SK-N-SH (cell line): Measurements from ENCODE around the gene FOS. TPM values are rescaled to one million over a fixed set of nuclear protein-coding genes. Genes with fewer than 3 reads are reported as not detected.
A peak's percentile ranks its signal among the peaks of the same experiment; 100 is the strongest.

Experiments
- CTCF ChIA-PET: fragments of 300-600, 350-600 bp; formaldehyde crosslinking; extraction: SDS; loops from one replicate; lab custom pipeline; 2021; lab: Yijun Ruan, JAX
- POLR2A ChIA-PET: fragments of 350-600 bp; sonication (Branson Sonifier 250); formaldehyde crosslinking; extraction: SDS; loops from one replicate; lab custom pipeline; 2020; ENCODE audit warnings: antibody characterized with exemption, inconsistent platforms; lab: Yijun Ruan, JAX
- DNase-seq: peaks from one replicate; pipeline ENCODE4 v3.0.0; 2012
- H2AFZ ChIP-seq: fragments of 200-600 bp; sonication (generic); 2 replicates; pipeline ENCODE4 v1.8.1; 2016; ENCODE audit warnings: antibody characterized with exemption, mild to moderate bottlenecking, low read depth
- H3F3A ChIP-seq: fragments of 200-600 bp; sonication (generic); replicated peaks from 2 replicates; pipeline ENCODE3; 2016; ENCODE audit warnings: antibody characterized with exemption, mild to moderate bottlenecking; ENCODE audit not compliant: insufficient read depth
- H3K27ac ChIP-seq, 2 experiments: fragments of 200-500 bp in 1 of 2; fragments of 200-600 bp in 1 of 2; sonication (Bioruptor generic) in 1 of 2; sonication (generic), shearing (Covaris generic) in 1 of 2; 2 replicates each; pipeline versions ENCODE4 v1.5.1 to v1.6.1; 2014 to 2016; ENCODE audit warnings: low read depth in 2 of 2, inconsistent platforms in 1 of 2, low read length in 1 of 2, mild to moderate bottlenecking in 1 of 2, mixed read lengths in 1 of 2
- H3K27me3 ChIP-seq: fragments of 200-600 bp; sonication (generic), shearing (Covaris generic); 2 replicates; pipeline ENCODE4 v1.6.1; 2016; ENCODE audit warnings: mixed run types; ENCODE audit not compliant: insufficient read depth
- H3K36me3 ChIP-seq, 2 experiments: fragments of 200-500 bp in 1 of 2; fragments of 200-600 bp in 1 of 2; sonication (Bioruptor generic) in 1 of 2; sonication (generic) in 1 of 2; replicated peaks in 1 of 2; 2 replicates each; pipeline versions ENCODE3 to v1.5.1; 2014 to 2016; ENCODE audit warnings: low read length in 1 of 2, mild to moderate bottlenecking in 1 of 2; ENCODE audit not compliant: insufficient read depth in 2 of 2, control insufficient read depth in 1 of 2
- H3K4me1 ChIP-seq, 2 experiments: fragments of 200-500 bp in 1 of 2; fragments of 200-600 bp in 1 of 2; sonication (Bioruptor generic) in 1 of 2; sonication (generic), shearing (Covaris generic) in 1 of 2; 2 replicates each; pipeline versions ENCODE4 v1.5.1 to v1.6.1; 2014 to 2016; ENCODE audit warnings: low read depth in 1 of 2, low read length in 1 of 2, mixed run types in 1 of 2; ENCODE audit not compliant: insufficient read depth in 2 of 2, control insufficient read depth in 1 of 2
- H3K4me2 ChIP-seq: fragments of 200-600 bp; sonication (generic), shearing (Covaris generic); 2 replicates; pipeline ENCODE4 v1.6.1; 2017; ENCODE audit warnings: mixed run types
- H3K4me3 ChIP-seq, 2 experiments: fragments of 200-500 bp in 1 of 2; fragments of 200-600 bp in 1 of 2; sonication (Bioruptor generic) in 1 of 2; sonication (generic), shearing (Covaris generic) in 1 of 2; 2 replicates each; pipeline versions ENCODE4 v1.5.1 to v1.8.1; 2014 to 2016; ENCODE audit warnings: low read depth in 2 of 2, inconsistent platforms in 1 of 2, low read length in 1 of 2, mild to moderate bottlenecking in 1 of 2, mixed read lengths in 1 of 2, moderate library complexity in 1 of 2
- H3K79me2 ChIP-seq: fragments of 200-600 bp; sonication (generic); 2 replicates; pipeline ENCODE4 v1.8.1; 2017; ENCODE audit warnings: mild to moderate bottlenecking; ENCODE audit not compliant: insufficient read depth
- H3K9ac ChIP-seq: fragments of 200-600 bp; sonication (generic); 2 replicates; pipeline ENCODE4 v1.6.1; 2017; ENCODE audit warnings: mixed run types
- H3K9me2 ChIP-seq: fragments of 200-600 bp; sonication (generic); 2 replicates; pipeline ENCODE4 v1.6.1; 2017; ENCODE audit warnings: mixed run types
- H3K9me3 ChIP-seq: fragments of 200-600 bp; sonication (generic); 2 replicates; pipeline ENCODE4 v1.6.1; 2017; ENCODE audit warnings: mixed run types, mild to moderate bottlenecking, moderate library complexity
- H4K20me1 ChIP-seq: fragments of 200-600 bp; sonication (generic); 2 replicates; pipeline ENCODE4 v1.6.1; 2017; ENCODE audit warnings: mild to moderate bottlenecking, mixed run types; ENCODE audit not compliant: insufficient read depth
- CHD2 ChIP-seq: fragments of 150-350 bp; IDR thresholded peaks from 2 replicates; pipeline ENCODE4 v1.6.1; 2018; ENCODE audit warnings: low read length; ENCODE audit not compliant: partially characterized antibody
- ELF1 ChIP-seq: IDR thresholded peaks from 2 replicates; pipeline ENCODE4 v1.4.0; 2012
- EZH2phosphoT487 ChIP-seq: fragments of 200-600 bp; sonication (generic); IDR thresholded peaks from 2 replicates; pipeline ENCODE4 v1.6.1; 2017; ENCODE audit warnings: low read depth, mixed run types, mild to moderate bottlenecking, antibody characterized with exemption, moderate library complexity, borderline replicate concordance
- FOXJ3 ChIP-seq: sonication (generic); formaldehyde crosslinking; IDR thresholded peaks from 2 replicates; pipeline ENCODE4 v1.5.1; 2020; ENCODE audit warnings: mild to moderate bottlenecking, missing genetic modification reagents
- FOXM1 ChIP-seq: IDR thresholded peaks from 2 replicates; pipeline ENCODE4 v1.4.0; 2012; ENCODE audit warnings: low read depth, mild to moderate bottlenecking
- GATA2 ChIP-seq: sonication (generic); formaldehyde crosslinking; IDR thresholded peaks from 2 replicates; pipeline ENCODE4 v1.5.0; 2020; ENCODE audit warnings: mild to moderate bottlenecking, missing genetic modification reagents
- JUND ChIP-seq: IDR thresholded peaks from 2 replicates; pipeline ENCODE4 v1.4.0; 2012
- MEF2A ChIP-seq: IDR thresholded peaks from 2 replicates; pipeline ENCODE4 v1.4.0; 2012; ENCODE audit warnings: low read depth, borderline replicate concordance
- NFIC ChIP-seq: IDR thresholded peaks from 2 replicates; pipeline ENCODE4 v1.4.0; 2012; ENCODE audit warnings: borderline replicate concordance
- RAD21 ChIP-seq: IDR thresholded peaks from 2 replicates; pipeline ENCODE4 v1.6.1; 2012; ENCODE audit warnings: mild to moderate bottlenecking, low read length
- RFX5 ChIP-seq: IDR thresholded peaks from 2 replicates; pipeline ENCODE4 v1.6.1; 2012; ENCODE audit warnings: mild to moderate bottlenecking, improper control_type of control experiment, low read length
- TEAD4 ChIP-seq: IDR thresholded peaks from 2 replicates; pipeline ENCODE4 v1.4.0; 2012; ENCODE audit warnings: mild to moderate bottlenecking, borderline replicate concordance; ENCODE audit not compliant: insufficient read depth
- YY1 ChIP-seq: IDR thresholded peaks from 2 replicates; pipeline ENCODE4 v1.4.0; 2012; ENCODE audit warnings: low read depth, mild to moderate bottlenecking
- WGBS: methylation state at CpG from one replicate; pipeline ENCODE4 v1.1.6; 2017; ENCODE audit warnings: low lambda C conversion rate; 5-methylcytosine and 5-hydroxymethylcytosine counted together
- polyA plus RNA-seq, 3 experiments: library from polyadenylated mRNA; depleted of rRNA; stranded (reverse); fragments of >200 nt; gene quantifications; 2 replicates each; pipeline ENCODE4 v1.2.3, GENCODE V29; 2012
- TF ChIP-seq, protein P1 (sequence below): IDR thresholded peaks from 2 replicates; pipeline ENCODE4 v1.4.0; 2012; ENCODE audit warnings: low read depth, borderline replicate concordance
- TF ChIP-seq, protein P2 (sequence below): fragments of 200-600 bp; sonication (generic); IDR thresholded peaks from 2 replicates; pipeline ENCODE4 v1.6.1; 2017; ENCODE audit warnings: antibody characterized with exemption, mild to moderate bottlenecking, moderate library complexity
- TF ChIP-seq, protein P3 (sequence below): fragments of 150-350 bp; IDR thresholded peaks from 2 replicates; pipeline ENCODE4 v1.6.1; 2016; ENCODE audit warnings: mild to moderate bottlenecking, low read depth, low read length
- TF ChIP-seq, protein P4 (sequence below): IDR thresholded peaks from 2 replicates; pipeline ENCODE4; 2012
- TF ChIP-seq, protein P5 (sequence below): IDR thresholded peaks from 2 replicates; pipeline ENCODE4 v1.4.0; 2012; ENCODE audit warnings: low read depth, borderline replicate concordance
- TF ChIP-seq, protein P6 (sequence below): IDR thresholded peaks from 2 replicates; pipeline ENCODE4 v1.6.1; 2012; ENCODE audit warnings: mild to moderate bottlenecking, low read depth, low read length, moderate library complexity
- TF ChIP-seq, protein P7 (sequence below): fragments of 150-350 bp; IDR thresholded peaks from 2 replicates; pipeline ENCODE4 v1.6.1; 2017; ENCODE audit warnings: antibody characterized with exemption, low read length, low read depth, borderline replicate concordance

FOS gene
- polyA plus RNA-seq, 1 of the 3 experiments (the other 2 are of a cell fraction), result 309 TPM

DNA sequence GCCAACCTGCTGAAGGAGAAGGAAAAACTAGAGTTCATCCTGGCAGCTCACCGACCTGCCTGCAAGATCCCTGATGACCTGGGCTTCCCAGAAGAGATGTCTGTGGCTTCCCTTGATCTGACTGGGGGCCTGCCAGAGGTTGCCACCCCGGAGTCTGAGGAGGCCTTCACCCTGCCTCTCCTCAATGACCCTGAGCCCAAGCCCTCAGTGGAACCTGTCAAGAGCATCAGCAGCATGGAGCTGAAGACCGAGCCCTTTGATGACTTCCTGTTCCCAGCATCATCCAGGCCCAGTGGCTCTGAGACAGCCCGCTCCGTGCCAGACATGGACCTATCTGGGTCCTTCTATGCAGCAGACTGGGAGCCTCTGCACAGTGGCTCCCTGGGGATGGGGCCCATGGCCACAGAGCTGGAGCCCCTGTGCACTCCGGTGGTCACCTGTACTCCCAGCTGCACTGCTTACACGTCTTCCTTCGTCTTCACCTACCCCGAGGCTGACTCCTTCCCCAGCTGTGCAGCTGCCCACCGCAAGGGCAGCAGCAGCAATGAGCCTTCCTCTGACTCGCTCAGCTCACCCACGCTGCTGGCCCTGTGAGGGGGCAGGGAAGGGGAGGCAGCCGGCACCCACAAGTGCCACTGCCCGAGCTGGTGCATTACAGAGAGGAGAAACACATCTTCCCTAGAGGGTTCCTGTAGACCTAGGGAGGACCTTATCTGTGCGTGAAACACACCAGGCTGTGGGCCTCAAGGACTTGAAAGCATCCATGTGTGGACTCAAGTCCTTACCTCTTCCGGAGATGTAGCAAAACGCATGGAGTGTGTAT, 2.4 kb downstream of the FOS start:
- Histone ChIP-seq H3K9me3 (no peaks in the 10 kb centered on the region), H3K4me3 (peak overlapping the region in 1 of 2 experiments; percentile 82; a peak in 2 of 4 replicates), H2AFZ (no peak overlapping the region), H3K9me2 (no peaks in the 10 kb centered on the region), H3K4me1 (peaks cover 0 to 13% of the 10 kb centered on the region in 2 experiments; a peak in 2 of 4 replicates), H3K27me3 (no peaks in the 10 kb centered on the region), H4K20me1 (peaks cover 28% of the 10 kb centered on the region), H3F3A (peaks cover 9% of the 10 kb centered on the region), H3K79me2 (no peaks in the 10 kb centered on the region), H3K36me3 (peaks cover 0 to 18% of the 10 kb centered on the region in 2 experiments), H3K9ac (no peak overlapping the region), H3K4me2 (peak overlapping the region; percentile 97; the same call in 1 of the 2 replicates), H3K27ac (no peak overlapping the region)
- no peak for DNase-seq
- TF ChIP-seq RFX5 (no peak), GATA2 (no peak), NFIC (no peak), MEF2A (no peak), CHD2 (no peak), FOXM1 (no peak), RAD21 (no peak), EZH2phosphoT487 (no peak), TEAD4 (no peak), ELF1 (no peak), FOXJ3 (no peak), YY1 (no peak), JUND (no peak)
- TF ChIP-seq, protein P1, sequence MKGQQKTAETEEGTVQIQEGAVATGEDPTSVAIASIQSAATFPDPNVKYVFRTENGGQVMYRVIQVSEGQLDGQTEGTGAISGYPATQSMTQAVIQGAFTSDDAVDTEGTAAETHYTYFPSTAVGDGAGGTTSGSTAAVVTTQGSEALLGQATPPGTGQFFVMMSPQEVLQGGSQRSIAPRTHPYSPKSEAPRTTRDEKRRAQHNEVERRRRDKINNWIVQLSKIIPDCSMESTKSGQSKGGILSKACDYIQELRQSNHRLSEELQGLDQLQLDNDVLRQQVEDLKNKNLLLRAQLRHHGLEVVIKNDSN, result no peak
- TF ChIP-seq, protein P2, sequence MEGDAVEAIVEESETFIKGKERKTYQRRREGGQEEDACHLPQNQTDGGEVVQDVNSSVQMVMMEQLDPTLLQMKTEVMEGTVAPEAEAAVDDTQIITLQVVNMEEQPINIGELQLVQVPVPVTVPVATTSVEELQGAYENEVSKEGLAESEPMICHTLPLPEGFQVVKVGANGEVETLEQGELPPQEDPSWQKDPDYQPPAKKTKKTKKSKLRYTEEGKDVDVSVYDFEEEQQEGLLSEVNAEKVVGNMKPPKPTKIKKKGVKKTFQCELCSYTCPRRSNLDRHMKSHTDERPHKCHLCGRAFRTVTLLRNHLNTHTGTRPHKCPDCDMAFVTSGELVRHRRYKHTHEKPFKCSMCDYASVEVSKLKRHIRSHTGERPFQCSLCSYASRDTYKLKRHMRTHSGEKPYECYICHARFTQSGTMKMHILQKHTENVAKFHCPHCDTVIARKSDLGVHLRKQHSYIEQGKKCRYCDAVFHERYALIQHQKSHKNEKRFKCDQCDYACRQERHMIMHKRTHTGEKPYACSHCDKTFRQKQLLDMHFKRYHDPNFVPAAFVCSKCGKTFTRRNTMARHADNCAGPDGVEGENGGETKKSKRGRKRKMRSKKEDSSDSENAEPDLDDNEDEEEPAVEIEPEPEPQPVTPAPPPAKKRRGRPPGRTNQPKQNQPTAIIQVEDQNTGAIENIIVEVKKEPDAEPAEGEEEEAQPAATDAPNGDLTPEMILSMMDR, result no peak
- TF ChIP-seq, protein P3, sequence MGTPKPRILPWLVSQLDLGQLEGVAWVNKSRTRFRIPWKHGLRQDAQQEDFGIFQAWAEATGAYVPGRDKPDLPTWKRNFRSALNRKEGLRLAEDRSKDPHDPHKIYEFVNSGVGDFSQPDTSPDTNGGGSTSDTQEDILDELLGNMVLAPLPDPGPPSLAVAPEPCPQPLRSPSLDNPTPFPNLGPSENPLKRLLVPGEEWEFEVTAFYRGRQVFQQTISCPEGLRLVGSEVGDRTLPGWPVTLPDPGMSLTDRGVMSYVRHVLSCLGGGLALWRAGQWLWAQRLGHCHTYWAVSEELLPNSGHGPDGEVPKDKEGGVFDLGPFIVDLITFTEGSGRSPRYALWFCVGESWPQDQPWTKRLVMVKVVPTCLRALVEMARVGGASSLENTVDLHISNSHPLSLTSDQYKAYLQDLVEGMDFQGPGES, result no peak
- TF ChIP-seq, protein P4, sequence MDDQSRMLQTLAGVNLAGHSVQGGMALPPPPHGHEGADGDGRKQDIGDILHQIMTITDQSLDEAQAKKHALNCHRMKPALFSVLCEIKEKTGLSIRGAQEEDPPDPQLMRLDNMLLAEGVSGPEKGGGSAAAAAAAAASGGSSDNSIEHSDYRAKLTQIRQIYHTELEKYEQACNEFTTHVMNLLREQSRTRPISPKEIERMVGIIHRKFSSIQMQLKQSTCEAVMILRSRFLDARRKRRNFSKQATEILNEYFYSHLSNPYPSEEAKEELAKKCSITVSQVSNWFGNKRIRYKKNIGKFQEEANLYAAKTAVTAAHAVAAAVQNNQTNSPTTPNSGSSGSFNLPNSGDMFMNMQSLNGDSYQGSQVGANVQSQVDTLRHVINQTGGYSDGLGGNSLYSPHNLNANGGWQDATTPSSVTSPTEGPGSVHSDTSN, result no peak
- TF ChIP-seq, protein P5, sequence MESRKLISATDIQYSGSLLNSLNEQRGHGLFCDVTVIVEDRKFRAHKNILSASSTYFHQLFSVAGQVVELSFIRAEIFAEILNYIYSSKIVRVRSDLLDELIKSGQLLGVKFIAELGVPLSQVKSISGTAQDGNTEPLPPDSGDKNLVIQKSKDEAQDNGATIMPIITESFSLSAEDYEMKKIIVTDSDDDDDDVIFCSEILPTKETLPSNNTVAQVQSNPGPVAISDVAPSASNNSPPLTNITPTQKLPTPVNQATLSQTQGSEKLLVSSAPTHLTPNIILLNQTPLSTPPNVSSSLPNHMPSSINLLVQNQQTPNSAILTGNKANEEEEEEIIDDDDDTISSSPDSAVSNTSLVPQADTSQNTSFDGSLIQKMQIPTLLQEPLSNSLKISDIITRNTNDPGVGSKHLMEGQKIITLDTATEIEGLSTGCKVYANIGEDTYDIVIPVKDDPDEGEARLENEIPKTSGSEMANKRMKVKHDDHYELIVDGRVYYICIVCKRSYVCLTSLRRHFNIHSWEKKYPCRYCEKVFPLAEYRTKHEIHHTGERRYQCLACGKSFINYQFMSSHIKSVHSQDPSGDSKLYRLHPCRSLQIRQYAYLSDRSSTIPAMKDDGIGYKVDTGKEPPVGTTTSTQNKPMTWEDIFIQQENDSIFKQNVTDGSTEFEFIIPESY, result no peak
- TF ChIP-seq, protein P6, sequence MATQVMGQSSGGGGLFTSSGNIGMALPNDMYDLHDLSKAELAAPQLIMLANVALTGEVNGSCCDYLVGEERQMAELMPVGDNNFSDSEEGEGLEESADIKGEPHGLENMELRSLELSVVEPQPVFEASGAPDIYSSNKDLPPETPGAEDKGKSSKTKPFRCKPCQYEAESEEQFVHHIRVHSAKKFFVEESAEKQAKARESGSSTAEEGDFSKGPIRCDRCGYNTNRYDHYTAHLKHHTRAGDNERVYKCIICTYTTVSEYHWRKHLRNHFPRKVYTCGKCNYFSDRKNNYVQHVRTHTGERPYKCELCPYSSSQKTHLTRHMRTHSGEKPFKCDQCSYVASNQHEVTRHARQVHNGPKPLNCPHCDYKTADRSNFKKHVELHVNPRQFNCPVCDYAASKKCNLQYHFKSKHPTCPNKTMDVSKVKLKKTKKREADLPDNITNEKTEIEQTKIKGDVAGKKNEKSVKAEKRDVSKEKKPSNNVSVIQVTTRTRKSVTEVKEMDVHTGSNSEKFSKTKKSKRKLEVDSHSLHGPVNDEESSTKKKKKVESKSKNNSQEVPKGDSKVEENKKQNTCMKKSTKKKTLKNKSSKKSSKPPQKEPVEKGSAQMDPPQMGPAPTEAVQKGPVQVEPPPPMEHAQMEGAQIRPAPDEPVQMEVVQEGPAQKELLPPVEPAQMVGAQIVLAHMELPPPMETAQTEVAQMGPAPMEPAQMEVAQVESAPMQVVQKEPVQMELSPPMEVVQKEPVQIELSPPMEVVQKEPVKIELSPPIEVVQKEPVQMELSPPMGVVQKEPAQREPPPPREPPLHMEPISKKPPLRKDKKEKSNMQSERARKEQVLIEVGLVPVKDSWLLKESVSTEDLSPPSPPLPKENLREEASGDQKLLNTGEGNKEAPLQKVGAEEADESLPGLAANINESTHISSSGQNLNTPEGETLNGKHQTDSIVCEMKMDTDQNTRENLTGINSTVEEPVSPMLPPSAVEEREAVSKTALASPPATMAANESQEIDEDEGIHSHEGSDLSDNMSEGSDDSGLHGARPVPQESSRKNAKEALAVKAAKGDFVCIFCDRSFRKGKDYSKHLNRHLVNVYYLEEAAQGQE, result no peak
- TF ChIP-seq, protein P7, sequence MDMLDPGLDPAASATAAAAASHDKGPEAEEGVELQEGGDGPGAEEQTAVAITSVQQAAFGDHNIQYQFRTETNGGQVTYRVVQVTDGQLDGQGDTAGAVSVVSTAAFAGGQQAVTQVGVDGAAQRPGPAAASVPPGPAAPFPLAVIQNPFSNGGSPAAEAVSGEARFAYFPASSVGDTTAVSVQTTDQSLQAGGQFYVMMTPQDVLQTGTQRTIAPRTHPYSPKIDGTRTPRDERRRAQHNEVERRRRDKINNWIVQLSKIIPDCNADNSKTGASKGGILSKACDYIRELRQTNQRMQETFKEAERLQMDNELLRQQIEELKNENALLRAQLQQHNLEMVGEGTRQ, result no peak
- ChIA-PET POLR2A (interaction anchor here (0.6 to 1.2 kb wide), 2 partner anchors 22 to 154 kb away, joined by 3 to 4 read pairs; partner anchors contain the start of gene NEK9), CTCF (interaction anchor here (0.6 to 1.6 kb wide), 5 partner anchors 9 to 208 kb away, joined by 3 to 4 read pairs (median 3); no protein-coding TSS in a partner anchor)
- WGBS, result 88% methylated on average over 10 of the region's 17 CpGs
